ENCODE measurements around the gene LAGE3. TPM values are rescaled to one million over a fixed set of nuclear protein-coding genes. Genes with fewer than 3 reads are reported as not detected.

LAGE3 gene
- total and polyA plus RNA-seq, 2 experiments from 2014 or later = 71.2 to 71.4 TPM

DNA sequence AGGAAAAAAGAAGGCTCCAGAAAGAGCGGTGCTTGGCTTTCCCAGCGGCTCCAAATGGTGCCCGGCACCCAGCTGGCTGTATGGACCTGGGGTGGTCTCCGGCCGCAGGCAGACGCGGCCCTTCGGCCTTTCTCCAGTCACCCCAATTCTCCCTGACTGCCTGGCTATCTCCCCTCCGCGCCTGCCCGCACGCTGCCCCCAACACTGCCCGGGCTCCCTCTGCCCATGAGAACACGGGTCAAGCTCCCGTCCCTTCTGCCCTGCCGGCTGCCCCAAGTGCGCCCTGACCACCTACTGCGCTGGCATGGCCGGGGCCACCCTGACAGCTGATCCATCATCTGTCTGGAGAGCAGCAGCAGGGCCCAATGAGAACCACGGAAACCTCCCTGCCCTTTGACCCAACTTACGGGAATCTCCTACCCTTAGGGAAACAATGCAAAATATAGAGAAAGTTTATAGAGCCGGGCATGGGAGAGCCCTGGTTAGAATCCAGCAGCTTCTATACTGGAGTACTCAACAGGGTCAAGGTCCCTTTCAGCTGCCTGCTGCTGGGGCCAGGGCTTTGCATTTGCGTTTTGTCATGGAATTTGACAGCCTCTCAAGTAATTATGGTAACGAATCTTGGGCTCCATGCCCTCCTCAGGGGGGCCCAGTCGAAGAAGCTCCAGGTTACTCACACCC lies 38.2 kb upstream of the LAGE3 start:
- Histone ChIP-seq H3K27ac (peak overlapping the region; percentile 100), H3K4me1 (ENCODE audit: low read depth) (peaks cover 18% of the 10 kb centered on the region), H3K36me3 (no peaks in the 10 kb centered on the region), H3K4me3 (peak overlapping the region; percentile 11), H3K9me3 (ENCODE audit: low read depth) (no peaks in the 10 kb centered on the region), H3K27me3 (no peaks in the 10 kb centered on the region)
- TF ChIP-seq, protein P1, sequence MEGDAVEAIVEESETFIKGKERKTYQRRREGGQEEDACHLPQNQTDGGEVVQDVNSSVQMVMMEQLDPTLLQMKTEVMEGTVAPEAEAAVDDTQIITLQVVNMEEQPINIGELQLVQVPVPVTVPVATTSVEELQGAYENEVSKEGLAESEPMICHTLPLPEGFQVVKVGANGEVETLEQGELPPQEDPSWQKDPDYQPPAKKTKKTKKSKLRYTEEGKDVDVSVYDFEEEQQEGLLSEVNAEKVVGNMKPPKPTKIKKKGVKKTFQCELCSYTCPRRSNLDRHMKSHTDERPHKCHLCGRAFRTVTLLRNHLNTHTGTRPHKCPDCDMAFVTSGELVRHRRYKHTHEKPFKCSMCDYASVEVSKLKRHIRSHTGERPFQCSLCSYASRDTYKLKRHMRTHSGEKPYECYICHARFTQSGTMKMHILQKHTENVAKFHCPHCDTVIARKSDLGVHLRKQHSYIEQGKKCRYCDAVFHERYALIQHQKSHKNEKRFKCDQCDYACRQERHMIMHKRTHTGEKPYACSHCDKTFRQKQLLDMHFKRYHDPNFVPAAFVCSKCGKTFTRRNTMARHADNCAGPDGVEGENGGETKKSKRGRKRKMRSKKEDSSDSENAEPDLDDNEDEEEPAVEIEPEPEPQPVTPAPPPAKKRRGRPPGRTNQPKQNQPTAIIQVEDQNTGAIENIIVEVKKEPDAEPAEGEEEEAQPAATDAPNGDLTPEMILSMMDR (IDR thresholded peaks at IDR 0.05; ENCODE audit: low read depth, low read length) = no peak
- peak in 1 of 2 donors; percentile 44 for DNase-seq (ENCODE audit: low read depth in 1 of 2, low spot score in 1 of 2)

DNA sequence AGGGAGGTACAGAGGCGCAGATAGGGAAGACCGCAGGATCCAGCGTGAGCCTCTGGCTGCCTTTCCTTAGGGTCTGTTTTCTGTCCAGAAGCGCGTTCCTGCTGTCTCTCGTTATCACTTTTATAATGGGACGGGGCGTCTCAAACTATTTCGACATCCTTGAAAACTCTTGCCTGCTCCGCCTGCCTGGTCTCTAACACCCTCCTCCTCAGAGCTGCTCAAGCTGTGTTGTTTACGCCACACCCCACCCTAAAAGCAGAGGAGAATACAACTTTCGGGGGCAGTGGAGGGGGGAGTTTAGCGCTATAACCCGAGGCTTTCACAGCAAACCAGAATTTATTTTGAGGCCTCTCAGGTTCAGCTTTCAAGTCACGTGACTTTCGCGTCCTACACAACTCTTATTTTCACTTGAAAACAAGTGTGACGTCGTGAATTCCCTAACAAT lies 37.6 kb upstream of the LAGE3 start:
- Histone ChIP-seq H3K4me1 (ENCODE audit: low read depth) (peaks cover 19% of the 10 kb centered on the region), H3K27me3 (no peaks in the 10 kb centered on the region), H3K27ac (peak overlapping the region; percentile 100), H3K36me3 (no peaks in the 10 kb centered on the region), H3K4me3 (peak overlapping the region; percentile 11), H3K9me3 (ENCODE audit: low read depth) (no peaks in the 10 kb centered on the region)
- TF ChIP-seq, protein P1 (IDR thresholded peaks at IDR 0.05; ENCODE audit: low read depth, low read length) = no peak
- peak; percentile 79 to 92 for DNase-seq (ENCODE audit: low read depth in 1 of 2, low spot score in 1 of 2)

DNA sequence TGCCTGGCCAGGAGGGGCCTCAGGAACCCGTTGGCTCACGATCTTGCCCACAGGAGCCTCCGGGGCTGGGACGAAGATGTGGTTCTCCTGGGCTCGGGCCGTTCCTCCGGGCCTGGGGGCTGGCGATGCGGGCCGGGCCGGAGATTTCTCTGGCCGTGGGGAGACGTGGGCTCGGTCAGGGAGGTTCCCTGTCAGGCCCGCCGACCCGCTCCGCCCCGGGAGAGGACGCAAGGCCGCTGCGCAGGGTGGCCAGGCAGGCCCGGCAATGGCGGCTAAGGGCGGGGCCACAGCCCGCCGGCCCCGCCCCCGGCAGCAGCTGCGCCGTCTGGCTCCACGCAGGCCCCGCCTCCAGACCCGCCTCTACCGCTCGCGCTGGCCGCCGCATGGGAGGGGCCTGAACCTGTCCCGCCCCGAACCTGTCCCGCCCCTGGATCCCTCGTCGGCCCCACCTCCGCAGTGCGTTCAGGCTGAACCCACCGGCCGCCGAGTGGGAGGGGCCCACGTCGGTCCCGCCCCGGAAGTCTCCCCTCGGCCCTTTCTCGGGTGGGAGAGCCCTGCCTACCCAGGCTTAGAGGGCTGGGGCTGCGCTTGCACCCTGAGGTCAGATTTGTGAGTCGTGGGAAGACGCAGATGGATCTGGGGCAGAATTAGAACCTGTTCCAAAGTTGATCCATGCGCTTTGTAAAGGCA lies 37.0 kb upstream of the LAGE3 start, which contains the start of gene FAM3A:
FAM3A (minus strand) TSS at position 267 of the 690 bp plus-strand sequence. CDS start 460 bp downstream, outside the sequence.
- TF ChIP-seq, protein P1 (IDR thresholded peaks at IDR 0.05; ENCODE audit: low read depth, low read length) = no peak
- Histone ChIP-seq H3K9me3 (ENCODE audit: low read depth) (no peaks in the 10 kb centered on the region), H3K4me3 (peak within 1 kb of the TSS; percentile 54), H3K27me3 (no peaks in the 10 kb centered on the region), H3K27ac (peak within 1 kb of the TSS; percentile 100), H3K4me1 (ENCODE audit: low read depth) (peaks cover 25% of the 10 kb centered on the region), H3K36me3 (no peaks in the 10 kb centered on the region)
- peak; percentile 88 to 94 for DNase-seq (ENCODE audit: low read depth in 1 of 2, low spot score in 1 of 2)

DNA sequence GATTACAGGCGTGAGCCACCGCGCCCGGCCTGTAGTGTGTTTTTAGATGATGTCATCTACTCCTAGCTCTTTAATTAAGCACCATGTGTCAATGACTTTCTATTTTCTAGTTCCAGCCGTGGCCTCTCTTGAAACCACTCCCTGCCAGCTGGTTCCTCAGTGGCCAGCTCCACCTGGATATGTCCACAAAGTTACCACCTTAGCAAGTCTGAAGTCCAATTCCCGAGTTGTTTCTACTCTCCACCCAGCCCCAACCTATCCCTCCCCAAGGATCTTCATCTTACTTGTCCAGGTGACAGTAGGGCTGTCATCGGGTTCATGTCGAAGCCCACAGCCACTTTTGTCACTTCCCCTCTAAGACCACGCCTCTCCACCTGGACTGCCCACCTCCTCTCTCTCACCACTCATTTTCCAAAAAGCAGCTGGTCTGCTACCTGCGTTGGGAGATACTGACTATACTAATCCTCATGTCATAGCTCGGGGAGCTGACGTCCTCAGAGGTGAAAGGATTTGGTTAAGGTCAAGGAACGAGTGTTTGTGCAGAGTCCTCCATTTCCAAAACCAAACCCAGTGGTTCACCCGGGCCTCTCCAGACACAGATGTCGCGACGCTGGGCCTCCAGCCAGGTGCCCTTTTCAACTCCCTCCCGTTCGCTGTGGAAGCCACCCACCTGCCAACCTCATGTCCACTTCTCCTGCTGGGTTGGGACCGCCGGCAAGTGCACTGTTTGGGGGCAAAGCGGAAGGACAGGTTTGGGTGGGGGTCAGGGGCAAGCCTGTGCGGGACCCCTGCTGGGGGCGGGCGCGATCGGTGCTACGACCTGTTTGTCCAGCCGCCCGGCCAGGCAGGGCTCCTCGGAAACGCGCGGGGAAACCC lies 36.2 kb upstream of the LAGE3 start:
- no peaks in the 10 kb centered on the region for H3K9me3 ChIP-seq (ENCODE audit: low read depth)
- no peaks in the 10 kb centered on the region for H3K27me3 ChIP-seq
- H3K36me3 ChIP-seq = no peaks in the 10 kb centered on the region
- peak overlapping the region; percentile 54 for H3K4me3 ChIP-seq
- peaks cover 32% of the 10 kb centered on the region for H3K4me1 ChIP-seq (ENCODE audit: low read depth)
- peak in 1 of 2 donors; percentile 19 for DNase-seq (ENCODE audit: low read depth in 1 of 2, low spot score in 1 of 2)
- H3K27ac ChIP-seq = peak overlapping the region; percentile 100
- TF ChIP-seq, protein P1 (IDR thresholded peaks at IDR 0.05; ENCODE audit: low read depth, low read length) = no peak

DNA sequence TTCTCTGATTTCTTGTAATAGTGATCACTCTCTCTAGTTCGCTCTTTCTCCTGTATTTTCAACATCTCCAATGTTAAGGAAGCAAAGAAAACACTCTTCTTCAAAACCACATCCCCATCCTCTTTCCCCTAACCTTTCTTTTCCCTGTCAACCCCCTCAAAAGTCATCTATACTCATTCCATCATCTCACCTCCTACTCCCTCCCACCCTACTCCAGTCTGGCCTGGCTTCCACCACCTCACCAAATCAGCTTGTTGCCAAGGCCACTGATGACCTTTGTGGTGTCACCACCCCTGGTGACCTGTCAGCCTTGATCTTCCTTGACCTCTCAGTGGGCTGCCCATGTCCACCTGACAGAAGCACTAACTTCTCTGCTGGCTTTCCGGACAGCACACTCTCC lies 34.6 kb upstream of the LAGE3 start:
- TF ChIP-seq, protein P1 (IDR thresholded peaks at IDR 0.05; ENCODE audit: low read depth, low read length) = no peak
- Histone ChIP-seq H3K27ac (no peak overlapping the region), H3K36me3 (no peaks in the 10 kb centered on the region), H3K4me1 (ENCODE audit: low read depth) (peaks cover 32% of the 10 kb centered on the region), H3K27me3 (no peaks in the 10 kb centered on the region), H3K4me3 (no peak overlapping the region), H3K9me3 (ENCODE audit: low read depth) (no peaks in the 10 kb centered on the region)
- no peak for DNase-seq (ENCODE audit: low read depth in 1 of 2, low spot score in 1 of 2)

All from cardiac muscle cell (in vitro differentiated cells and primary cell).